K562 (cell line): Measurements from ENCODE around the gene SLC7A1. TPM values are rescaled to one million over a fixed set of nuclear protein-coding genes. Genes with fewer than 3 reads are reported as not detected.

Experiments used
- ATAC-seq: fragments of 200-7000 bp; cut with Tn5 transposase; 3 replicates; pipeline ENCODE4 v1.9.1; 2020; ENCODE audit warnings: moderate library complexity
- BruUV-seq: library from RNA; stranded (reverse); fragments of 400-500 nt; replicated peaks from 2 replicates; lab custom pipeline; 2021; lab: Mats Ljungman, UMichigan
- CTCF ChIA-PET: fragments of 300-600 bp; formaldehyde crosslinking; extraction: SDS; loops from one replicate; lab custom pipeline; 2021; ENCODE audit warnings: low intra/inter-chr PET ratio; lab: Yijun Ruan, JAX
- POLR2A ChIA-PET: fragments of 300-600, 350-650 bp; sonication (Branson Sonifier 250); formaldehyde crosslinking; extraction: SDS; loops from one replicate; lab custom pipeline; 2021; ENCODE audit warnings: antibody characterized with exemption, inconsistent platforms; lab: Yijun Ruan, JAX
- DNase-seq, 4 experiments: peaks; one replicate each; pipeline versions ENCODE4 v3.0.0 to v3.0.0-alpha.2; 2011 to 2018; ENCODE audit warnings: low spot score in 3 of 4, mixed read lengths in 3 of 4; ENCODE audit errors: extremely low read depth in 1 of 4
- FAIRE-seq: peaks from 2 replicates; lab custom pipeline; 2011; peaks lifted over from hg19 to GRCh38; lab: Jason Lieb, UNC
- H2AFZ ChIP-seq: 2 replicates; pipeline ENCODE4 v1.6.0; 2011; ENCODE audit warnings: low read depth, low read length, control low read depth, inconsistent platforms
- H3K27ac ChIP-seq: fragments of 200-600 bp; 3 replicates; pipeline ENCODE4 v1.8.0; 2011; ENCODE audit warnings: low read depth, mild to moderate bottlenecking, control low read depth, inconsistent platforms, low read length, moderate library complexity, mixed read lengths; ENCODE audit errors: extremely low read depth
- H3K27me3 ChIP-seq, 2 experiments: fragments of 300-600 bp in 1 of 2; 2 replicates in 1 of 2; 3 replicates in 1 of 2; pipeline versions ENCODE4 v1.6.0 to v1.8.0; 2011; ENCODE audit warnings: inconsistent platforms in 2 of 2, low read length in 2 of 2, mild to moderate bottlenecking in 1 of 2, mixed read lengths in 1 of 2, moderate library complexity in 1 of 2; ENCODE audit not compliant: control insufficient read depth in 2 of 2, insufficient read depth in 2 of 2
- H3K36me3 ChIP-seq: fragments of 300-600 bp; 3 replicates; pipeline ENCODE4 v1.8.0; 2011; ENCODE audit warnings: mild to moderate bottlenecking, low read length, inconsistent platforms; ENCODE audit not compliant: control insufficient read depth, insufficient read depth
- H3K4me1 ChIP-seq, 2 experiments: fragments of 200-600 bp in 1 of 2; replicated peaks in 1 of 2; 2 replicates in 1 of 2; 3 replicates in 1 of 2; pipeline versions ENCODE4 v1.5.1 to v1.8.0; 2011; ENCODE audit warnings: inconsistent platforms in 2 of 2, low read length in 2 of 2, mild to moderate bottlenecking in 1 of 2, mixed read lengths in 1 of 2, moderate library complexity in 1 of 2; ENCODE audit not compliant: control insufficient read depth in 2 of 2, insufficient read depth in 2 of 2
- H3K4me2 ChIP-seq: 2 replicates; pipeline ENCODE4 v1.6.1; 2011; ENCODE audit warnings: low read length, control low read depth, inconsistent platforms, mixed read lengths; ENCODE audit not compliant: insufficient read depth
- H3K4me3 ChIP-seq: fragments of 200-600 bp; sonication (generic), shearing (Covaris generic); 2 replicates; pipeline ENCODE4 v1.5.1; 2016; ENCODE audit warnings: control low read depth, inconsistent platforms
- H3K79me2 ChIP-seq: fragments of 200-600 bp; 3 replicates; pipeline ENCODE4 v1.8.0; 2011; ENCODE audit warnings: low read length, inconsistent platforms; ENCODE audit not compliant: control insufficient read depth, insufficient read depth
- H3K9ac ChIP-seq, 2 experiments: 2 replicates each; pipeline versions ENCODE4 v1.6.0 to v1.6.1; 2011; ENCODE audit warnings: low read depth in 2 of 2, low read length in 2 of 2, control low read depth in 1 of 2, inconsistent platforms in 1 of 2, mild to moderate bottlenecking in 1 of 2, mixed read lengths in 1 of 2; ENCODE audit not compliant: insufficient read depth in 1 of 2
- H3K9me1 ChIP-seq: one replicate; pipeline ENCODE4 v1.6.0; 2011; ENCODE audit warnings: inconsistent platforms, mild to moderate bottlenecking, low read length, moderate library complexity; ENCODE audit not compliant: control insufficient read depth, insufficient read depth
- H3K9me3 ChIP-seq: replicated peaks from 2 replicates; pipeline ENCODE4 v1.5.1; 2011; ENCODE audit warnings: low read depth, low read length, inconsistent platforms; ENCODE audit not compliant: control insufficient read depth, insufficient read depth
- H4K20me1 ChIP-seq: replicated peaks from 2 replicates; pipeline ENCODE4 v1.6.1; 2011; ENCODE audit warnings: low read length, inconsistent platforms, mixed read lengths; ENCODE audit not compliant: control insufficient read depth, insufficient read depth
- CBX1 ChIP-seq: sonication (generic); IDR thresholded peaks from 2 replicates; pipeline ENCODE4 v1.6.1; 2016; ENCODE audit warnings: antibody characterized with exemption, low read depth, mild to moderate bottlenecking
- CC2D1A ChIP-seq: fragments of 450-650 bp; IDR thresholded peaks from 2 replicates; pipeline ENCODE4 v1.6.1; 2017; ENCODE audit warnings: mild to moderate bottlenecking
- CSDE1 ChIP-seq, 2 experiments: fragments of 450-650 bp; IDR thresholded peaks; 2 replicates each; pipeline ENCODE4 v1.6.1; 2016; ENCODE audit warnings: mild to moderate bottlenecking in 1 of 2
- ELF1 ChIP-seq: fragments of 200-800 bp; sonication (Bioruptor generic); IDR thresholded peaks from 2 replicates; pipeline ENCODE4 v1.6.1; 2016; ENCODE audit warnings: missing genetic modification characterization, missing compliant biosample characterization
- FIP1L1 ChIP-seq: fragments of 200-400 bp; formaldehyde crosslinking; IDR thresholded peaks from 2 replicates; pipeline ENCODE4 v1.6.1; 2018; ENCODE audit warnings: mild to moderate bottlenecking, low read depth, low read length; ENCODE audit not compliant: poor library complexity, severe bottlenecking
- LCOR ChIP-seq: sonication (generic); formaldehyde crosslinking; IDR thresholded peaks from 2 replicates; pipeline ENCODE4 v1.8.0; 2022; ENCODE audit warnings: mild to moderate bottlenecking, missing genetic modification reagents
- MCM5 ChIP-seq: fragments of 450-650 bp; IDR thresholded peaks from 2 replicates; pipeline ENCODE4 v1.6.1; 2016; ENCODE audit warnings: low read depth
- PHB ChIP-seq: fragments of 250-450 bp; sonication (Bioruptor Pico); IDR thresholded peaks from 2 replicates; pipeline ENCODE4 v1.5.0; 2021
- WHSC1 ChIP-seq: IDR thresholded peaks from one replicate; pipeline ENCODE4 v1.6.1; 2012; ENCODE audit warnings: low read length, control low read depth, inconsistent platforms
- ZNF146 ChIP-seq: IDR thresholded peaks from one replicate; pipeline ENCODE4 v1.6.1; 2018; ENCODE audit warnings: missing compliant biosample characterization; ENCODE audit not compliant: unreplicated experiment
- ZNF274 ChIP-seq: IDR thresholded peaks from 2 replicates; pipeline ENCODE4 v1.6.1; 2011; ENCODE audit warnings: low read depth, mild to moderate bottlenecking, low read length, moderate library complexity, borderline replicate concordance
- WGBS: fragments of 100-300 bp; shearing (Covaris generic); methylation state at CpG from one replicate; pipeline ENCODE4 v1.1.6; 2016; ENCODE audit warnings: low coverage, mixed read lengths; ENCODE audit not compliant: insufficient coverage; ENCODE audit errors: missing lambda C conversion rate; 5-methylcytosine and 5-hydroxymethylcytosine counted together
- in situ Hi-C: fragments of 300-500 bp; cut with MboI; formaldehyde crosslinking; loops from 4 replicates; pipeline ENCODE4 v1.15.0; 2018; ENCODE audit warnings: inconsistent platforms, mixed read lengths
- intact Hi-C: fragments of 100-400 bp; cut with micrococcal nuclease; formaldehyde crosslinking; loops from 2 replicates; pipeline ENCODE4 v1.14.2; 2022
- polyA plus RNA-seq, 8 experiments: library from polyadenylated mRNA; depleted of rRNA in 4 of 8; stranded (reverse) in 5 of 8; unstranded in 3 of 8; fragments of >200 nt; fragmentation: Nextera tagmentation in 2 of 8; fragmentation: Illumina TruSeq in 1 of 8; extraction: Ambion mirVana in 2 of 8; extraction: Trizol in 1 of 8; gene quantifications; 2 replicates each; pipeline versions ENCODE4 v1.2.1 to v1.2.3, GENCODE V29; 2011 to 2014; ENCODE audit warnings: inconsistent platforms in 1 of 8, missing spikeins in 1 of 8
- total RNA-seq, 7 experiments: library from RNA; depleted of rRNA in 6 of 7; stranded (reverse); fragments of >200 nt in 6 of 7; fragmentation: Illumina TruSeq in 2 of 7; extraction: Trizol in 2 of 7; gene quantifications; 2 replicates each; pipeline versions ENCODE4 v1.2.1 to v1.2.3, GENCODE V29; 2011 to 2021; ENCODE audit warnings: low replicate concordance in 1 of 7
- TF ChIP-seq, protein P1 (sequence below): sonication (generic); formaldehyde crosslinking; IDR thresholded peaks from 2 replicates; pipeline ENCODE4 v1.8.1; 2022; ENCODE audit warnings: missing genetic modification reagents
- TF ChIP-seq, protein P2 (sequence below): fragments of 250-450 bp; sonication (Bioruptor Pico); IDR thresholded peaks from 2 replicates; pipeline ENCODE4 v1.5.1; 2021; ENCODE audit warnings: mild to moderate bottlenecking
- TF ChIP-seq, protein P3 (sequence below), 2 experiments: fragments of 200-800 bp in 1 of 2; sonication (Bioruptor generic) in 1 of 2; sonication (generic) in 1 of 2; formaldehyde crosslinking in 1 of 2; IDR thresholded peaks in 1 of 2; conservative IDR thresholded peaks in 1 of 2; 2 replicates each; pipeline versions ENCODE4 v1.5.0 to v1.6.1; 2016 to 2020; ENCODE audit warnings: missing compliant biosample characterization in 1 of 2, missing genetic modification characterization in 1 of 2, missing genetic modification reagents in 1 of 2
- TF ChIP-seq, protein P4 (sequence below): fragments of 450-650 bp; formaldehyde crosslinking; IDR thresholded peaks from 2 replicates; pipeline ENCODE4 v1.4.0; 2022; ENCODE audit warnings: missing genetic modification characterization

The SLC7A1 gene
- total and polyA plus RNA-seq, 9 of the 15 experiments (the other 6 are each of a cell fraction or from before 2014, with no cell fraction given) = 3.3 to 69.7 (median 10.8) TPM

DNA sequence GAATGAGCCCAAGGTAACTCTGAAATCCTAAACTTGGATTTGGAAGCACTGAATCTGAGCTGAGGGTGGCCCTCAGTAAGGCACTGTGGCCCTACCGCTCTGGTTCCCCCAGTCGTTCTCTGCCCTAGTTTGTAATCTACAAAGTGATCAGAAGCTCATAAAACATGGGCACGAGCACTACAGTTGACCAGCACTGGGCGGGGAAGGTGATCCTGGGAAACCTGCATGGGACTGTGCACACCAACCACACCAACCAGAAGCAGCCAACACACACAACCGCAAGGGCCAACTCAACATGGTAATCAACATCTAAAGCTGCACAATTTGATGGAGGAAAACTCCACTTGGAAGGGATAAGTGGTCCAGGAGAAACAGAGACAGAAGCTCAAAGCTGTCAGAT lies 22.9 kb downstream of the SLC7A1 start (continued):
- TF ChIP-seq CBX1 = no peak
- no peak for TF ChIP-seq FIP1L1
- TF ChIP-seq ZNF274 = no peak
- TF ChIP-seq, protein P1, sequence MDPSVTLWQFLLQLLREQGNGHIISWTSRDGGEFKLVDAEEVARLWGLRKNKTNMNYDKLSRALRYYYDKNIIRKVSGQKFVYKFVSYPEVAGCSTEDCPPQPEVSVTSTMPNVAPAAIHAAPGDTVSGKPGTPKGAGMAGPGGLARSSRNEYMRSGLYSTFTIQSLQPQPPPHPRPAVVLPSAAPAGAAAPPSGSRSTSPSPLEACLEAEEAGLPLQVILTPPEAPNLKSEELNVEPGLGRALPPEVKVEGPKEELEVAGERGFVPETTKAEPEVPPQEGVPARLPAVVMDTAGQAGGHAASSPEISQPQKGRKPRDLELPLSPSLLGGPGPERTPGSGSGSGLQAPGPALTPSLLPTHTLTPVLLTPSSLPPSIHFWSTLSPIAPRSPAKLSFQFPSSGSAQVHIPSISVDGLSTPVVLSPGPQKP (CRISPR knock-in tag) = no peak

DNA sequence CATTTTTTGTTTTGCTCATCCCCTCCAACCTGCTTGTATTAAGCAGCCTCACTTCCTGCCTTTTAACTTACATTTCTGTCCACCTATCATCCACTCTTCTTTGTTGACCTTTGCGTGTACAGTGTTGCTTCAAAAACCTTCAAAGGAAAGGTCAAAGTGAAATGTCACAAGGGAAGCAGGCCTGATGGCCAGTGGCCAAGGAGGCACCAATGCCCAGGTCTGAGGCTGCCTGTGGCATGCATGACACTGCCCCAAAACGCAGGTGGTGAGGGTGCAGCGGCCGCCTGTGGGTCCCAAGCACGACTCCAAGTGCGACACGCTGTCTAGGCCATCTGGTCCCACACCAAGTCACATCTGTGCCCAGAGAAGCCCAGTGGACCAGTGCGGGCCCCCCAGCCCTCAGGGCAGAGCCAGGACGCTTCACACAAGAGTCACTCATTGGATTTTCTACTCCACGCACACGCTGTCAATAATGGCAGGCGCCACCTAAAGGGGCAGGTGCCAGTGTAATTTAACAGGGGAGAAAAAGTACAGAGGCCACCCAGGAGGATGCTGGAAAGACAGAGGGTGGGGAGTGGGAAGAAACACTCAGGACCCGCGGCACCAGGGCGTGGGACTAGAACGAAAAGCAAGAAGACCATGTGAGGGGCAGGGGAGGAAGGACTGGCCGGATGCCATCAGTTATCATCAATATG lies 23.5 kb downstream of the SLC7A1 start:
- CTCF ChIA-PET = no interaction called here
- ATAC-seq (no peak), FAIRE-seq (no peak), DNase-seq (no peak)
- POLR2A ChIA-PET = no interaction called here
- H3K4me3 ChIP-seq = no peak overlapping the region
- peaks cover 3% of the 10 kb centered on the region in 2 experiments; a peak in 3 of 5 replicates for H3K4me1 ChIP-seq
- H3K9me3 ChIP-seq = no peaks in the 10 kb centered on the region; the same call in 1 of the 2 replicates
- H3K9ac ChIP-seq = no peak overlapping the region
- no peak overlapping the region for H3K27ac ChIP-seq
- H3K27me3 ChIP-seq = no peaks in the 10 kb centered on the region
- H3K36me3 ChIP-seq = peaks cover 2% of the 10 kb centered on the region; the same call in 1 of the 3 replicates
- intact Hi-C loops = no loop called here
- peaks cover 37% of the 10 kb centered on the region for H4K20me1 ChIP-seq
- H3K9me1 ChIP-seq = no peaks in the 10 kb centered on the region
- in situ Hi-C loops = no loop called here
- WGBS = 93% methylated on average over 14 of the region's 17 CpGs
- H3K79me2 ChIP-seq = peaks cover 97% of the 10 kb centered on the region
- BruUV-seq = no TSS peak
- no peak overlapping the region for H3K4me2 ChIP-seq
- no peak overlapping the region for H2AFZ ChIP-seq
- TF ChIP-seq, protein P2, sequence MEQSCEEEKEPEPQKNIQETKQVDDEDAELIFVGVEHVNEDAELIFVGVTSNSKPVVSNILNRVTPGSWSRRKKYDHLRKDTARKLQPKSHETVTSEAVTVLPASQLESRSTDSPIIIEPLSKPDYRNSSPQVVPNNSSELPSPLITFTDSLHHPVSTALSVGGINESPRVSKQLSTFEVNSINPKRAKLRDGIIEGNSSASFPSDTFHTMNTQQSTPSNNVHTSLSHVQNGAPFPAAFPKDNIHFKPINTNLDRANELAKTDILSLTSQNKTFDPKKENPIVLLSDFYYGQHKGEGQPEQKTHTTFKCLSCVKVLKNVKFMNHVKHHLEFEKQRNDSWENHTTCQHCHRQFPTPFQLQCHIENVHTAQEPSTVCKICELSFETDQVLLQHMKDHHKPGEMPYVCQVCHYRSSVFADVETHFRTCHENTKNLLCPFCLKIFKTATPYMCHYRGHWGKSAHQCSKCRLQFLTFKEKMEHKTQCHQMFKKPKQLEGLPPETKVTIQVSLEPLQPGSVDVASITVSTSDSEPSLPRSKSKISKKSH (CRISPR knock-in tag) = no peak
- TF ChIP-seq, protein P3, sequence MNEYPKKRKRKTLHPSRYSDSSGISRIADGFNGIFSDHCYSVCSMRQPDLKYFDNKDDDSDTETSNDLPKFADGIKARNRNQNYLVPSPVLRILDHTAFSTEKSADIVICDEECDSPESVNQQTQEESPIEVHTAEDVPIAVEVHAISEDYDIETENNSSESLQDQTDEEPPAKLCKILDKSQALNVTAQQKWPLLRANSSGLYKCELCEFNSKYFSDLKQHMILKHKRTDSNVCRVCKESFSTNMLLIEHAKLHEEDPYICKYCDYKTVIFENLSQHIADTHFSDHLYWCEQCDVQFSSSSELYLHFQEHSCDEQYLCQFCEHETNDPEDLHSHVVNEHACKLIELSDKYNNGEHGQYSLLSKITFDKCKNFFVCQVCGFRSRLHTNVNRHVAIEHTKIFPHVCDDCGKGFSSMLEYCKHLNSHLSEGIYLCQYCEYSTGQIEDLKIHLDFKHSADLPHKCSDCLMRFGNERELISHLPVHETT (CRISPR knock-in tag; conservative IDR thresholded peaks at IDR 0.05 in 1 of 2, IDR thresholded peaks at IDR 0.05 in 1 of 2) = no peak
- no peak for TF ChIP-seq ZNF146
- no peak for TF ChIP-seq LCOR (CRISPR knock-in tag)
- no peak for TF ChIP-seq CSDE1 (IDR thresholded peaks at IDR 0.05)
- no peak for TF ChIP-seq MCM5
- no peak for TF ChIP-seq WHSC1
- no peak for TF ChIP-seq ELF1 (tag)
- TF ChIP-seq CC2D1A = no peak
- TF ChIP-seq, protein P4, sequence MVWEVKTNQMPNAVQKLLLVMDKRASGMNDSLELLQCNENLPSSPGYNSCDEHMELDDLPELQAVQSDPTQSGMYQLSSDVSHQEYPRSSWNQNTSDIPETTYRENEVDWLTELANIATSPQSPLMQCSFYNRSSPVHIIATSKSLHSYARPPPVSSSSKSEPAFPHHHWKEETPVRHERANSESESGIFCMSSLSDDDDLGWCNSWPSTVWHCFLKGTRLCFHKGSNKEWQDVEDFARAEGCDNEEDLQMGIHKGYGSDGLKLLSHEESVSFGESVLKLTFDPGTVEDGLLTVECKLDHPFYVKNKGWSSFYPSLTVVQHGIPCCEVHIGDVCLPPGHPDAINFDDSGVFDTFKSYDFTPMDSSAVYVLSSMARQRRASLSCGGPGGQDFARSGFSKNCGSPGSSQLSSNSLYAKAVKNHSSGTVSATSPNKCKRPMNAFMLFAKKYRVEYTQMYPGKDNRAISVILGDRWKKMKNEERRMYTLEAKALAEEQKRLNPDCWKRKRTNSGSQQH (CRISPR knock-in tag) = no peak
- TF ChIP-seq PHB (CRISPR knock-in tag) = no peak
